AG20443 (cell line): Measurements from ENCODE around the gene CFI.
"Not testable (repeated sequence)": the region's sequence is repeated elsewhere in the genome, so short reads cannot be mapped to it uniquely, and the experiment has no call there.

ENCODE experiments used
- DNase-seq: peaks from one replicate; pipeline ENCODE4 v3.0.0; 2012; ENCODE audit warnings: low spot score, mixed read lengths

The CFI gene

DNA sequence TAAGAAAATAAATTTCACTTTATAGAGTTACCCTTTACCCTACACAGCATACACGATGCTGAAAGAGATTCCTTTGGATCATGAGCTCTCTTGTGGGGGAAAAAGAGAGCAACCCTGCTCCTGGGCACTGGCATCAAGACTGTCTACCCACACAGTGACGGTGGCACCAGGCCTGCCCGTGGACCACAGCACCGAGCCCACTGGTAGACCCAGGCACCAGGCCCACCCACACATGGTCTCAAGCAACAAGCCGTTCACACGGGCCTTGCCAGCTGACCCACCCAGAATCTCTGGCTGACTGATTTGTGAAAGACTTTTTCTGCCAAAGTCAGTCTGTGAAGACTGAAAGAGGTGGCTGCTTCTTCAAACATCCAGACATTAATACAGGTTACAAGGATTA is 6.7 kb downstream of the CFI start:
- DNase-seq, result no peak

DNA sequence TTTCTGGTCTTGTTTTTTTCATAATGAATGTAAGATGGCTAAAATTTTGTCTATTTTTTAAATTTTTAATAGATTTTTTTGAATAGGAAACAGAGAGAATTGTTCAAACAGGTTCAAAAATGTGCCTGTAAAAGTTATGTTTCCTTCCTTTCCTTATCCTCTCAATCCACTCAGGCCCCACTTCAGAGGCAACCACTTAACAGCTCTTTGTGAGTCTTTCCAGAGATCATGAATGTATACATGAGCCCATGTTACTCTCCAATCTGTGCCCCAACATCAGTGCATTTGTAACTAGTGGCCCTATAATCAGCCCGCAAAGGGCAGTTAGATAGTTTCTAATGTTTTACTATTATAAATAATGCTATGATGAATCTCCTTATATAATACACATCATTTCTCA is 14.0 kb downstream of the CFI start:
- no peak for DNase-seq

DNA sequence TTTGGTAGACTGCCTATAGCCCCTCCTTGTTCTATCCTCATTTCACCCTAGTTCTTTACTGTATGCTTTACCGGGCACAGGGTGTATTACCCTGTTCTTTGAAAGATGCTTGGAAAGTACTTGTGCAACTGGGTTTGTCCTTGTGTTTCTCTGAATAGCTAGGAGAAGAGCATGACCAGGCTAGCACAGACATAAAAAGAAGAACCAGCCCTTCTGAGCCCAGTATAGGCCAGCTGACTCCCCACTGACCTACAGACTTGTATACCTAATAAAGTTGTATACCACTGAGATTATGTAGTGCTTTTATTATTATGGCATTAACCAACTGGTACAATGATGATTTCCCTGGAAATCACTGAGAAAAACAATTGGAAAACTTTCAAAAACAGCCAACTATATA is 15.0 kb downstream of the CFI start:
- no peak for DNase-seq

DNA sequence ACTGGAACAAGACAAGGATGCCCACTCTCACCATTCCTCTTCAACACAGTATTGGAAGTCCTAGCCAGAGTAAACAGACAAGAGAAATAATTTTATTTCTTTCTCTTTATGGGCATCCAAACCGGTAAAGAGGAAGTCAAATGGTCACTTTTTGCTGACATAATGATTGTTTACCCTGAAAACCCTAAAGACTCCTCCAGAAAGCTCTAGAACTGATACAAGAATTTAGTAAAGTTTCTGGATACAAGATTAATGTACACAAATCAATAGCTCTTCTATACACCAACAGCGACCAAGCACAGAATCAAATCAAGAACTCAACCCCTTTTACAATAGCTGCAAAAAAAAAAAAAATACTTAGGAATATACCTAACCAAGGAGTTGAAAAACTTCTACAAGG is 19.7 kb downstream of the CFI start:
- not testable (repeated sequence) for DNase-seq

DNA sequence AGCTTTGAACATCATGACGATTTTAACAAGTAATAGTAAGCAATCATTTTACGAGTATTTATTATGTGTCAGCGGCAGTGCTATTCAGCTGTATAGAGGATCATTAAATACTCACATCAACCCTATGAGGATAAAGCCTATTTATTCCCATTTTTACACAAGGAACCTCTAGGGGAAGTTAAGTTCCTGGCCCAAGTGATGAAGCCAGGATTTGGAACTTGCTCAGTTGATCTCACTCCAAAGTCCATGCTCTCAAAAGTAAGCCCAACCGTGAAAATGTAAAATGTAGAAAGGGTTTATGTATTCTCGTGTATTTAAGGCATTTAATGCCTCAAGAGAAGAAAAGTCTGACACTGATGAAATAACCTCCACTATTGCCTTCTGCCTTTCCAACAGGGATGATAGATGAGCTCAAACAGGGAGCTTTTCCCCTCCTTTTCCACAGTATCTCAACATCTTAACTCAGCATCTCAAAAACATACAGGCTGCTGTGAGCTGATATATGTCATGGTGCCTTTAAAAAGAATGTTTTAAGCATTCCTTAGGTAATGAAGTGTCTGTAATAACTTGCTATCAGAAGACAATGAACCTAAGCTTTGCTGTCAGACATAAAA is 36.9 kb downstream of the CFI start:
- DNase-seq, result no peak

DNA sequence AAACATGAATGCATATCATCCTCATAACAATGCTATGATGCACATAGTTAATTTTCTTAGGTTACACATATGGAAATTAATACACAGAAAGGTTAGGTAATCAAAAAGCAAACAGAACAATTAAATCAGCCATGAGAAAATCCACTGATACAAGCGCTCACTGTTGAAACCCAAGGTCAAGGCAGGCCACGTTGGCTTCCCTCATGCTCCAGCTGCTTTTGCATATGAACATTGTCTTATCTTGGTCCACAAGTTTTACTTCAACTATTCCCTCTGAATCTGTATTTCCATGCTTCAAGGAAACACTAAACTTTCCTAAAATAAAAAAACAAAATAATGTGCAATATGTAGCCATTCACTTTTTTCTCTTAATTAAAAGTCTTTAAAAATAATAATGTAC is 37.4 kb downstream of the CFI start:
- no peak for DNase-seq

DNA sequence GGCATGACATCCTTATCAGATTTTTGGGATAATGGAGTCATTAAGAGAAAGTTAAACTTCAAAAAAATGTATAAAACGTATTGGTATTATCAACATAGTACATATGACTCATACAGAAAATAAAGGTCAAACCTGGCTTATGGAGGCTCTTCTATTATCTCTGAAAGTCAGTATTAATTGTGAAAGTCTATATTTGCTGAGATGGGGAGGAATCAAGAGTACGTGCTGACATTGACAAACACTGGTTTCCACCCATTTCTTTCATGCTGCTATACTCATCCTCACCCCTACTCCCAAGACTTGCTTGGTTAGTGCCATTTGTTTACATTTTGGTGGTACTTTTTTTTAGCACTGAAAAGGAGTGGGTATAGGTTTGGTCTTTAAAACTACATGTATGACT is 41.1 kb downstream of the CFI start:
- DNase-seq, result no peak

DNA sequence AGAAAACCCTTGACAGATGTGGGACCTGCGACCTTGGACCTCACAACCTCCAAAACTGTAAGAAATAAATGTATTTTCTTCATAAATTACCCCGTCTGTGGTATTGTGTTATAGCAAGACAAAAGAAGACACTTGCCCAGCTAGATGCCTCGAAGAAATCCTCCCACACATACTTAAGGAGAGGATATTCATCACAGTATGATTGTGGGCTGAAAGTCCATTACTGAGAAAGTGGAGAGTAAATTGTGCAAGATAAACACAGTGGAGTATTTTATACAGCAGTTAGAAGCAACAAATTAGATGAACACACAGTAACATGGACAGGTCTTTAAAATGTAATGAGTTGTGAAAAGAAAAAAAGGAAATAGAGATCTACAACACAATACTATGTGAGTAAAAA is 46.1 kb downstream of the CFI start:
- DNase-seq, result no peak

DNA sequence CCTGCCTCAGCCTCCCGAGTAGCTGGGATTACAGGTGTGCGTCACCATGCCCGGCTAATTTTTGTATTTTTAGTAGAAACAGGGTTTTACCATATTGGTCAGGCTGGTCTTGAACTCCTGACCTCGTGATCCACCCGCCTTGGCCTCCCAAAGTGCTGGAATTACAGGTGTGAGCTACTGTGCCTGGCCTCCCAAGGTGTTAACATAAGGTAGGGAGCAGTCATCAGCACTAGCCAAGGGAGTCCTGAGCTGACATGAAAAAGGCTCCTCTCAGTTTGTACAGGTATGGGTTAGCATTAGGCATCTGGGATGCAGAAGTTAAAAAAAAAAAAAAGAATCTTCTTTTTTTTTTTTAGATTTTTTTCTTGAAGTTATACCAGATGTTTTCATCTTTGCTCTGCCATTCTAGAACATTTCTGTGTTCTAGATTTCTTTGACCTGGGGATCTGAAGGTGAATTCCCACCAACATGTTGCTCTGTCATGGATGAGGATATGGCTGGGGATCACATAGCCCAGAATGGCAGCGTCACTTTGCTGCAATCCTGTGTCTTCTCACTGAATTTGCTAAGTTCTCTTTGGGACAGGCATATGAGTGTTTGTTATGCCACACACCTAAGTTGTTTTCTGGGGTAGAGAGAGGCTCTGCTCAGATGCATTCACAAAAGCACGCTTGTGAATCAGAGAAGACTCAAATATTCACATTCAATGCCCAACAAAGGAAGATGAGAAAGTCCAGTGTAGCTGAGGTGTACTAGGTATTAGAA is 47.5 kb downstream of the CFI start:
- DNase-seq, result no peak

DNA sequence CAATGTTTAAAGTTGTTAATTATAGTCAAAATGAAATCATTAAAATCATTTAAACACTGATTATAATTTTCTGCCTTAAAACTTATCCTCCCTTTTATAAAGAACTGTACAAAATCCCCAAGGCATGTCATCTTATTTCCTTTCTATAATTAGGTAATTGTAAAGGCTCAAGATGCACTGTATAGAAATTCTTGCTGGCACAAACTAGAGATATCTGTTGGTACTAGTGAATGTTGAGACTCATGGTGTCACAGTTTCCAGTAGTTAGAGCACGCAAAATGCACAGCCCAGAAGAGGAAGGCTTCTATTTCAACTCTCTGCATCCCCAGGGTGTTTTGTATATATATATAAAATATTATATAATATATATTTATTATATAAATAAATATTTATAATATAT is 49.3 kb downstream of the CFI start:
- DNase-seq, result no peak

DNA sequence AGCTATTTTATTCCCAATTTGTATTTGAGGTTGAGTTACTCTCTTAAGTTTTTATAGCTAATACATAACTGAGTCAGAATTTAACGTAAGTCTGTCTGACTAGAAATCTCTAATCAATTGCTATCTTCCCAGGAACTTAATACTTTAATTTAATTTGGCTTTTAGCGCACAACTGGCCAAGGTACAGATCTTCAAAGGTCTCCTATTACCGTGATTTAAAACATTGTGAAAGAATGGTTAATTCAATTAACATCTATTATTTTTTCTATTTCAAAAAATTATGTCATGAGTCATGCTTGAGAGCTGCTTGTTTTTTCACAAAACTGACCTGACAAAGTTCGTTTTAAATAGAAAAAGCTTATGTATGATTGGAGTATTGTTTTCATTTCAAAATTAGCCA is 49.9 kb downstream of the CFI start:
- no peak for DNase-seq

DNA sequence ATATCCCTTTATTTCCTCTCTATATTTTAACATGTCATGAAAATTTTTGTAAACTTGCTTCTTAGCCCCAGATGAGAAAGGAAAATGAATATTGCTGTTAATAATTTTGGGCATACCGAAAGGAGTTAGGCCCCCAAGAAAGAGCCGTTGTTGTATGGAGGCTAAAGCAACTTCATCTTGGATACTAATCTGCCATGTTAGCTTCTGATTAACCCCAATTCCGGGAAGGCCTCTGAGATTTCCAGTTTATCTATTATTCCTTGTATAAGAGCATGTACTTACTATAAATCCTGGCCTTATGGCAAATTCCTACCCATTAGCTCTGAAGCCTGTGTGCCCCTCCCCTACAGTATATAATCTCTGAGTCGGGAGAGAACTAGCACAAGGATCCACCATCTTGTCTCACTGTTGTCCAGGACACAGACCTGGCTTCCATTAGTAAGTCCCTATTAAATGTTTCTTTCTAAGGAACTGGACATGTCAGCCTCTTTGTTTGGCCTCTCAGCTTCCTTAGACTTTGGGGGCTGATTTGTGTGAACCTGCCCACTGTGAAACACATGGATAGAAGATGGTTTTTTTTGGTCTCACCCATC is 51.1 kb downstream of the CFI start:
- DNase-seq, result no peak

DNA sequence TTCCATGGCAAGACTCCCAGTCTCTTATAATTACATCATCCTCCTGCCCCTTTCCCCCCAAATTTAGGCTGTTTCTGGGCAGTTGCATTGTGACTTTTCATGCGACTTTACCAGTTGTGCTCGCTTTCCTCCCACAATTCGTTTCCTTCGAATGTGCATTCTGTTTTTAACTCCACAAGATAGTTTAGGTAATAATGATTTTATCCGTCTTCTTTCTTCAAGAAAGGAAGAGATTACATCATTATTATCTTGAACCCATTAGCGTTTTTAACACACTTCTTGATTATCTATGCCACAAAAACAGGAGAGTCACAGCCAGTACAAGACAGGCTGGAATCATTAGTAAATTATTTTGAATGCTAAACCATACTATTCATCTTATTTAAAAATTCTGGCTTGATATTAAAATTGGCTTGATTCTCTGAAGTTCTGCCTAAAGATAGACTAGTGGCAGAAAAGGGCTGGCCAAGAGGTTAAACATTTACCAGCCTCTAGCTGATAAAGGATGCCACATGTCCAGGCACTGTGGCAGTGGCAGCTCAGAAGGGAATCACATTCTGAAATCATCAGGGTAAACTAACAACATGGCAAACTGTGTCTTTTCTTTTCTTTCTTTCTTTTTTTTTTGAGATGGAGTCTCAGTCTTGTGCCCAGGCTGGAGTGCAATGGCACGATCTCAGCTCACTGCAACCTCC is 52.3 kb downstream of the CFI start:
- DNase-seq, result no peak

DNA sequence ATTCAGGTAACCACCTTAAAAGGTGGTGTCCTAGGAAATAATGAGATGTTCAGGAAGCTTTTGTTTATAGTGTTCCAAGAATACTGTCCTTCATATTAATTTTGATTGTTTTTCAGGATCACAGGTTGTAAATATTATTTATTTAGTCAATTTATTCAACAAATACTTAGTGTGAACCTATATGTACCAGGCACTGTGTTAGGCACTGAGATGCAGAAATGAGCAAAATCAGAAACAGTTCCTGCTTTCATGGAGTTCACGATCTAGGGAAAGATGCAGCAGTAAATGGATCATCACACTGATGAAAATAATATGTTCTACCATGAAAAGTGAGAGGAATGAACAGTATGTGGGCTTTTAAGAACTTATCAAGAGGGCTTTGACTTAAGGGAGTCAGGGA is 53.7 kb downstream of the CFI start:
- no peak for DNase-seq

DNA sequence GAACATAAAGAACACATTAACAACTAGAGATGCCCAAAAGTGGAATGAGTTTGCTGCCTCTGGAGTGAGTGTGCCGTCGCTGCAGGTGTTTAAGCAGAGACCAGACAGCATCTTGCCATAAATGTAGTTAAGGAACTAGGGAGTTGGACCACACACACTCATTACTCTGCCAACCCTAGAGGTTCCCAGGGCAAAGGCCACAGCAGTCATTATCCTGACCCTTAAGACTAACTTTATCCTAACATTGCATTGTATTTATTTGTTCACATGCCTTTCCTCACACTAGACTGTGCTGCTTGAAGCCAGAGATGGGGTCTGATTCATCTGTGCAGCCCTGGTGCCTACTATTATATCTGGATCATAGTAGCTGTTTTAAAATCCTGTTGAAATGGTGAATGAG is 55.1 kb downstream of the CFI start:
- DNase-seq, result no peak

DNA sequence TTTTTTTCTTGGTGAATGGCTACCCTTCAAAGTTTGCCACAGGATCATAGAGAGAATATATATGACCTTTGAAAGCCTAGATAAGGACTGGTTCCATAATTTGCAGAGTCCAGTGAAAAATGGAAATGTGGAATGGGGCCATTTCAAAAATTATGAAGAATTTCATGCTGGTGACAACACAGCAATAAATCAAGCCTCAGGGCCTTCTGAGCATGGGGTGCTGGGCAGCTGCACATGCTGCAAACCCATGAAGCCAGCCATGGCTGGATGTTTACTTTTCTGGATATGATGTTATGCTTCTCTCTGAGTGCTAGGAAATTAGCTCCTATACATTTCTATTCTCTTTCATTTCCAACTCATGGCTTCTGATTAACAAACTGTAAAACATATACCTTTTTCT is 56.0 kb downstream of the CFI start:
- no peak for DNase-seq

DNA sequence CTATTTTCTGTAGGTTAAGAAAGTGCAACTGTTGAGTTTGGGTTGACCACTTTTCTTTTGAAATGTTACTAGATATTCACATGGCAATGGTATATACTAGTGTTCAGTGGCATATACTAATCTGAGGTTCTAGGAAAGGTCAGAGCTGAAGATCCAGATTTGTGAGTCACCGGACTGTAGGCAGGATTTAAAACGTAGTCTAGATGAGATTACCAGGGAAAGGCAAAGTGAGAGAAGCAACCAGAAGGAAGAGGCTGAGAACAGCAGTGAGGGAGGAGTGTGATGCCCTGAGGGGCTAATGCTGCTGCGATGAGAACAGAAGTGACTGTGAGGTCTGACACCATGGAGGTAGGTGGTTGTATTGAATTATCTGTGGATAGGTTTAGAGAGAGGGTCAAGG is 62.3 kb downstream of the CFI start:
- DNase-seq, result no peak

DNA sequence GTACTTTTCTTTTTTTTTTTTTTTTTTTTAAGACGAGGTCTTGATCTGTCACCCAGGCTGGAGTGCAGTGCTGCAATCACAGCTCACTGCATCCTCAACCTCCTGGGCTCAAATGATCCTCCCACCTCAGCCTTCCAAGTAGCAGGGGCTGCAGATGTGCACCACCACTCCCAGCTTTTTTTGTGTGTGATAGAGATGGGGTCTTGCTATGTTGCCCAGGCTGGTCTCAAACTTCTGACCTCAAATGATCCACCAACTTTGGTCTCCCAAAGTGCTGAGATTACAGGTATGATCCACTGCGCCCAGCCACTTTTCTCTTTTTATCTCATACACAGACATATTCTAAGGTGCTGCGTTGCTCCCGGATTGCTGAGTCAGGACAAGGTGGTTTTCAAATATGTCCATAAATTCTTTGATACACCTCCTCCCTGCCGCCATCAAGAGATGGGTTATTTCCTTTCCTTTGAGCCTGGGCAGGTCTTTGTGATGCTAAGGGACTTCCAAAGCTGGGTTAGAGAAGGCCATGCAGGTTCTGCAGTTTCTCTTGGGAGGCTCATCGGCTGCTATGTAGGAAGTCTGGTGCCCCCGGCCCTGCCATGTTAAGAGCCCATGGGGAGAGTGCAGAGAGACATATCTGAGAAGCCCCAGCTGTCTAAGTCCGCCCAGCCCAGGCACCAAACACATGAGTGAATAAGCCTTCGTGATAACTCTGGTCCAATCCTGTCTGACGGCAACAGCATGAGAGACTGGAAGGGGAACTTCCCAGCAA is 63.5 kb downstream of the CFI start:
- DNase-seq, result no peak

DNA sequence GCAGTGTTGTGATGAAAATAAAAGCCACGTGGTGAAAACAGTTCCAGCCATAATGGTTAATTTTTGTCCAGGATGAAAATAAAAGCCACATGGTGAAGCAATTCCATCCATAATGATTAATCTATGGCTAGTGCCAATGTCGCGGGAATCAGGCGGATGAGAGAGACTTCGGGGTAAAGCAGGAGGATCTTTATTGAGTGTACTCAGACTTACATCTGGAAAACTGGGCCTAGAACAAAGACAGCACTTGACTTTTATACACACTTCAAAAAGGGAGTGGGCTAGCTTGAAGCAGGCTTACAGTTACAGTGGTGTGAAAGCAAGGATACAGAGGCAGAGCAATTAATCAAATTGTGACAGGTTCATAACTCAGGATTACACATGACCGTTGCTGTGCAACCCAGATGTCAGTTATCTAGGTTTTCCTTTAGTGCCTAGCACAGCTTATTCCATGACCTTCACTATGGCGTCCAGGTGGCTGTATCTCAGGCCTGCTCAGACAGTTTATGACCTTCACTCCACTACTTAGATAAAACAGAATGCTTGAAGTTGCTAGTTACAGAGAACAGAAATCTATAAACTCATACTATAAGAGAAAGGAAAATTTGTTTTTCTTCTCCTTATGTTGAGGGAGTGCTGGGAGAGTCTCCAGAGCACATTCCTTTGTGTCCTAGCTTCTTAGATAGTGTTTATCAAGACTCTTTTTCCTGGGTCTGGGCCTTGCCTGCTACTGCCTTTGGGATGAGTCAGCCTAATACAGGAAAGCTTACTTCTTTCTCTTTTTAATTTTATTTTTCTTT is 66.0 kb downstream of the CFI start:
- no peak for DNase-seq

DNA sequence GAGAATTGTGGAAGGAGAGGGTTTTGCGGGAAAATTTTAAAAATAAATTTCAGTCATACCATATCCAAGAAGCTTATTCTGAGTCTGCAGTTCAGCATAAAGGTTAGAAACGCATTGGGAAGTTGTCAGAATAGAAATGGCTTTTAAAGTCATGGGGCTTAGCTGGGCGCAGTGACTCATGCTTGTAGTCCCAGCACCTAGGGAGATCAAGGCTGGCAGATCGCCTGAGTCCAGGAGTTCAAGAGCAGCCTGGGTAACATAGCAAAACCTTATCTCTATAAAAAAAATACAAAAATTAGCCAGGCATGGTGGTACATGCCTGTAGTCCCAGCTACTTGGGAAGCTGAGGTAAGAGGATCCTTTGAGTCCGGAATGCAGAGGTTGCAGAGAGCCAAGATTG is 68.1 kb downstream of the CFI start:
- DNase-seq, result no peak
